H1 (cell line): ENCODE measurements around the gene DYNC1H1. TPM values are rescaled to one million over a fixed set of nuclear protein-coding genes. Genes with fewer than 3 reads are reported as not detected.

Experiments
- CTCF ChIA-PET: fragments of 300-600 bp; sonication (Branson Sonifier 250); formaldehyde crosslinking; loops from one replicate; lab custom pipeline; 2021; ENCODE audit not compliant: partially characterized antibody; lab: Charles Lee
- POLR2A ChIA-PET: fragments of 300-600 bp; sonication (Branson Sonifier 250); formaldehyde crosslinking; loops from one replicate; lab custom pipeline; 2021; ENCODE audit warnings: inconsistent platforms; ENCODE audit not compliant: partially characterized antibody; lab: Charles Lee
- DNase-seq, 2 experiments: peaks; one replicate each; pipeline versions ENCODE4 v3.0.0 to v3.0.0-alpha.2; 2010 to 2022; ENCODE audit warnings: low spot score in 2 of 2, low read depth in 1 of 2, mixed read lengths in 1 of 2
- FAIRE-seq: peaks from 2 replicates; lab custom pipeline; 2011; peaks lifted over from hg19 to GRCh38; lab: Jason Lieb, UNC
- H2AFZ ChIP-seq: 2 replicates; pipeline ENCODE4 v1.8.1; 2012; ENCODE audit warnings: low read length, inconsistent platforms
- H2AK5ac ChIP-seq: 2 replicates; pipeline ENCODE4 v1.6.1; 2013; ENCODE audit warnings: low read depth, low read length
- H2BK120ac ChIP-seq: replicated peaks from 2 replicates; pipeline ENCODE3; 2013; ENCODE audit warnings: low read depth, low read length, inconsistent platforms
- H2BK12ac ChIP-seq: 2 replicates; pipeline ENCODE4 v1.6.1; 2013; ENCODE audit warnings: low read depth, low read length
- H2BK15ac ChIP-seq: 2 replicates; pipeline ENCODE4 v1.6.1; 2013; ENCODE audit warnings: low read length
- H2BK20ac ChIP-seq: 2 replicates; pipeline ENCODE4 v1.6.1; 2013; ENCODE audit warnings: low read length
- H2BK5ac ChIP-seq: 2 replicates; pipeline ENCODE4 v1.6.1; 2013; ENCODE audit warnings: low read depth, low read length
- H3K14ac ChIP-seq: 2 replicates; pipeline ENCODE4 v1.6.1; 2013; ENCODE audit warnings: inconsistent platforms; ENCODE audit not compliant: insufficient read length
- H3K18ac ChIP-seq: 2 replicates; pipeline ENCODE4 v1.6.1; 2013; ENCODE audit warnings: low read length; ENCODE audit errors: extremely low read depth
- H3K23ac ChIP-seq: 2 replicates; pipeline ENCODE4 v1.6.1; 2013; ENCODE audit warnings: inconsistent platforms; ENCODE audit not compliant: insufficient read length
- H3K23me2 ChIP-seq: 2 replicates; pipeline ENCODE4 v1.6.1; 2013; ENCODE audit warnings: low read depth, low read length
- H3K27ac ChIP-seq: 2 replicates; pipeline ENCODE4 v1.6.1; 2011; ENCODE audit warnings: low read depth, low read length, inconsistent platforms
- H3K27me3 ChIP-seq, 4 experiments: replicated peaks in 1 of 4; 1 replicate in 1 of 4; 2 replicates in 3 of 4; pipeline versions ENCODE4 v1.6.1 to v1.8.1; 2011 to 2013; ENCODE audit warnings: low read length in 3 of 4, mild to moderate bottlenecking in 3 of 4, inconsistent platforms in 2 of 4, mixed read lengths in 2 of 4, moderate library complexity in 1 of 4; ENCODE audit not compliant: control insufficient read depth in 3 of 4, insufficient read depth in 3 of 4; ENCODE audit errors: extremely low read depth in 1 of 4
- H3K36me3 ChIP-seq, 4 experiments: 2 replicates each; pipeline versions ENCODE4 v1.6.1 to v1.8.1; 2011 to 2013; ENCODE audit warnings: mild to moderate bottlenecking in 4 of 4, low read length in 3 of 4, moderate library complexity in 2 of 4, control low read depth in 1 of 4, inconsistent platforms in 1 of 4; ENCODE audit not compliant: insufficient read depth in 4 of 4, control insufficient read depth in 2 of 4
- H3K4ac ChIP-seq: replicated peaks from 2 replicates; pipeline ENCODE3; 2013; ENCODE audit warnings: low read length, low read depth, mixed read lengths, inconsistent platforms; ENCODE audit not compliant: insufficient read length
- H3K4me1 ChIP-seq, 4 experiments: replicated peaks in 1 of 4; 1 replicate in 1 of 4; 2 replicates in 3 of 4; pipeline versions ENCODE4 v1.6.1 to v1.8.1; 2011 to 2013; ENCODE audit warnings: low read length in 3 of 4, inconsistent platforms in 2 of 4, mixed read lengths in 1 of 4; ENCODE audit not compliant: insufficient read depth in 4 of 4, control insufficient read depth in 3 of 4
- H3K4me2 ChIP-seq, 2 experiments: 2 replicates each; pipeline versions ENCODE4 v1.6.1 to v1.8.1; 2011 to 2013; ENCODE audit warnings: low read depth in 2 of 2, low read length in 2 of 2, control low read depth in 1 of 2, inconsistent platforms in 1 of 2, mild to moderate bottlenecking in 1 of 2; ENCODE audit not compliant: insufficient read depth in 1 of 2
- H3K4me3 ChIP-seq, 4 experiments: fragments of 200-600, 300-600 bp in 1 of 4; sonication (generic), shearing (Covaris generic), sonication (Bioruptor Twin) in 1 of 4; 2 replicates each; pipeline versions ENCODE4 v1.5.1 to v1.8.1; 2011 to 2016; ENCODE audit warnings: low read length in 4 of 4, low read depth in 3 of 4, control low read depth in 2 of 4, inconsistent platforms in 2 of 4, mild to moderate bottlenecking in 2 of 4, mixed read lengths in 1 of 4, moderate library complexity in 1 of 4; ENCODE audit not compliant: insufficient read depth in 2 of 4; ENCODE audit errors: extremely low read depth in 1 of 4
- H3K56ac ChIP-seq: replicated peaks from 2 replicates; pipeline ENCODE3; 2013; ENCODE audit warnings: low read depth, mild to moderate bottlenecking, mixed read lengths, low read length, inconsistent platforms; ENCODE audit not compliant: insufficient read length
- H3K79me1 ChIP-seq: 2 replicates; pipeline ENCODE4 v1.6.1; 2013; ENCODE audit warnings: low read depth, low read length, control low read depth
- H3K79me2 ChIP-seq, 2 experiments: 2 replicates each; pipeline versions ENCODE4 v1.6.1 to v1.8.1; 2012 to 2013; ENCODE audit warnings: low read length in 2 of 2, mild to moderate bottlenecking in 2 of 2, inconsistent platforms in 1 of 2; ENCODE audit not compliant: insufficient read depth in 2 of 2, control insufficient read depth in 1 of 2
- H3K9ac ChIP-seq, 4 experiments: replicated peaks in 1 of 4; 1 replicate in 1 of 4; 2 replicates in 3 of 4; pipeline versions ENCODE4 v1.6.1 to v1.8.1; 2011 to 2013; ENCODE audit warnings: low read depth in 3 of 4, low read length in 3 of 4, control low read depth in 2 of 4, mild to moderate bottlenecking in 2 of 4, moderate library complexity in 2 of 4, inconsistent platforms in 1 of 4; ENCODE audit errors: extremely low read depth in 1 of 4
- H3K9me3 ChIP-seq, 2 experiments: 2 replicates each; pipeline versions ENCODE4 v1.6.1 to v1.8.1; 2012 to 2013; ENCODE audit warnings: mild to moderate bottlenecking in 2 of 2, moderate library complexity in 2 of 2, control low read depth in 1 of 2, inconsistent platforms in 1 of 2, low read depth in 1 of 2, low read length in 1 of 2, mixed read lengths in 1 of 2; ENCODE audit not compliant: insufficient read depth in 2 of 2
- H4K20me1 ChIP-seq, 2 experiments: replicated peaks in 1 of 2; 2 replicates each; pipeline versions ENCODE3 to v1.8.1; 2011 to 2013; ENCODE audit warnings: inconsistent platforms in 2 of 2, low read length in 2 of 2, mild to moderate bottlenecking in 1 of 2; ENCODE audit not compliant: insufficient read depth in 2 of 2, control insufficient read depth in 1 of 2
- H4K5ac ChIP-seq: 2 replicates; pipeline ENCODE4 v1.6.1; 2013; ENCODE audit warnings: low read length, low read depth, mixed read lengths, inconsistent platforms; ENCODE audit not compliant: insufficient read length
- H4K8ac ChIP-seq: 2 replicates; pipeline ENCODE4 v1.8.0; 2013; ENCODE audit warnings: mild to moderate bottlenecking, moderate library complexity, low read length, inconsistent platforms; ENCODE audit not compliant: insufficient read depth; ENCODE audit errors: extremely low read depth
- H4K91ac ChIP-seq: replicated peaks from 2 replicates; pipeline ENCODE3; 2013; ENCODE audit warnings: low read length, mixed read lengths, inconsistent platforms; ENCODE audit not compliant: insufficient read length
- ASH2L ChIP-seq: fragments of 200-600, 300-600 bp; sonication (generic); IDR thresholded peaks from one replicate; pipeline ENCODE4 v1.7.1; 2017; ENCODE audit warnings: low read length
- BACH1 ChIP-seq: IDR thresholded peaks from 2 replicates; pipeline ENCODE4 v1.6.1; 2012; ENCODE audit warnings: low read length, improper control_type of control experiment
- CTCF ChIP-seq, 3 experiments: IDR thresholded peaks; 1 replicate in 2 of 3; 2 replicates in 1 of 3; pipeline versions ENCODE4 v1.5.1 to v1.6.1; 2011; ENCODE audit warnings: low read length in 3 of 3, mild to moderate bottlenecking in 3 of 3, inconsistent platforms in 2 of 3, low read depth in 1 of 3, moderate library complexity in 1 of 3; ENCODE audit not compliant: insufficient read depth in 1 of 3; ENCODE audit errors: control extremely low read depth in 1 of 3
- GABPA ChIP-seq: IDR thresholded peaks from 2 replicates; pipeline ENCODE4 v1.6.1; 2011; ENCODE audit warnings: mild to moderate bottlenecking, low read length, moderate library complexity, borderline replicate concordance; ENCODE audit not compliant: insufficient read depth
- KDM4A ChIP-seq: IDR thresholded peaks from one replicate; pipeline ENCODE4 v1.7.1; 2012; ENCODE audit warnings: low read depth, mild to moderate bottlenecking, moderate library complexity, low read length, inconsistent platforms; ENCODE audit not compliant: severe bottlenecking
- RNF2 ChIP-seq: fragments of 200-900, 300-1000 bp; sonication (generic); IDR thresholded peaks from 2 replicates; pipeline ENCODE4 v1.7.1; 2016; ENCODE audit warnings: borderline replicate concordance, low read depth, mild to moderate bottlenecking, antibody characterized with exemption, low read length; ENCODE audit not compliant: poor library complexity, severe bottlenecking; ENCODE audit errors: missing control alignments
- SP1 ChIP-seq: IDR thresholded peaks from 2 replicates; pipeline ENCODE4 v1.6.1; 2011; ENCODE audit warnings: low read depth, low read length
- SP2 ChIP-seq: IDR thresholded peaks from 2 replicates; pipeline ENCODE4 v1.6.1; 2012; ENCODE audit warnings: mild to moderate bottlenecking, low read length, inconsistent platforms
- YY1 ChIP-seq: IDR thresholded peaks from 2 replicates; pipeline ENCODE4 v1.6.1; 2011; ENCODE audit warnings: low read depth, mild to moderate bottlenecking, low read length
- WGBS, 2 experiments: shearing (Covaris generic) in 1 of 2; methylation state at CpG; one replicate each; pipeline versions ENCODE4 v1.1.6 to v1.1.7; 2013 to 2015; ENCODE audit warnings: low lambda C conversion rate in 2 of 2, mixed read lengths in 2 of 2, inconsistent platforms in 1 of 2, low coverage in 1 of 2, missing lambda C conversion rate in 1 of 2; ENCODE audit not compliant: insufficient replicate concordance in 2 of 2, insufficient coverage in 1 of 2, insufficient read length in 1 of 2; ENCODE audit errors: extremely low coverage in 1 of 2, missing lambda C conversion rate in 1 of 2; 5-methylcytosine and 5-hydroxymethylcytosine counted together
- polyA plus RNA-seq, 7 experiments: library from polyadenylated mRNA; depleted of rRNA in 3 of 7; stranded (reverse) in 5 of 7; unstranded in 2 of 7; fragments of >200 nt in 5 of 7; fragments of 200-250 nt in 2 of 7; gene quantifications; 1 replicate in 5 of 7; 2 replicates in 1 of 7; 4 replicates in 1 of 7; pipeline versions ENCODE4 v1.2.1 to v1.2.3, GENCODE V29; 2011 to 2013; ENCODE audit warnings: missing spikeins in 2 of 7, mixed read lengths in 2 of 7
- total RNA-seq: library from RNA; stranded (reverse); fragmentation: NEBNext Ultra II Directional; extraction: Animal tissue kit (Norgen Biotek cat#: 25700); gene quantifications from 2 replicates; pipeline ENCODE4 v1.2.1, GENCODE V29; 2021

The DYNC1H1 gene
- total and polyA plus RNA-seq, 2 of the 8 experiments (the other 6 are each of a cell fraction or from before 2014, with no cell fraction given): 238 to 387 TPM

GRCh38 chr14:101950516-101951215 is 13.7 kb upstream of the DYNC1H1 start:
- Histone ChIP-seq H4K20me1 (no peaks in the 10 kb centered on the region), H3K4me3 (no peak overlapping the region), H2BK20ac (no peak overlapping the region), H3K36me3 (no peaks in the 10 kb centered on the region), H2BK15ac (no peak overlapping the region), H3K18ac (no peak overlapping the region), H4K8ac (peak overlapping the region; percentile 31; the same call in 1 of the 2 replicates), H4K91ac (no peak overlapping the region), H2BK12ac (no peak overlapping the region), H3K27ac (no peak overlapping the region), H3K27me3 (peaks cover 8 to 14% (median 12%) of the 10 kb centered on the region in 4 experiments; a peak in 6 of 7 replicates), H3K4ac (no peak overlapping the region), H2BK5ac (no peak overlapping the region), H3K9ac (no peak overlapping the region; a peak in 1 of 7 replicates), H3K56ac (no peak overlapping the region), H3K23me2 (peaks cover 13% of the 10 kb centered on the region), H3K79me2 (peaks cover 0 to 6% of the 10 kb centered on the region in 2 experiments; a peak in 1 of 4 replicates), H4K5ac (no peak overlapping the region), H3K4me1 (peaks cover 0 to 9% (median 4%) of the 10 kb centered on the region in 4 experiments; a peak in 5 of 7 replicates), H3K14ac (no peak overlapping the region), H2AK5ac (no peak overlapping the region), H3K23ac (no peak overlapping the region), H3K4me2 (no peak overlapping the region), H3K9me3 (no peaks in the 10 kb centered on the region), H2AFZ (no peak overlapping the region), H2BK120ac (no peak overlapping the region), H3K79me1 (peaks cover 4% of the 10 kb centered on the region; the same call in 1 of the 2 replicates)
- FAIRE-seq (no peak), DNase-seq (no peak)
- ChIA-PET POLR2A (no interaction called here), CTCF (interaction anchor here (1.2 to 3.8 kb wide), 2 partner anchors 9 to 11 kb away, joined by 4 to 23 read pairs; no protein-coding TSS in a partner anchor)
- 84% methylated on average over 4 of the region's 4 CpGs; no CpG with 5 or more reads in 1 of the 2 experiments for WGBS, 2 experiments
- no peak for TF ChIP-seq CTCF (IDR thresholded peaks at IDR 0.05; ENCODE audit: control extremely low read depth in 1 of 3, insufficient read depth in 1 of 3, low read depth in 1 of 3, low read length in 3 of 3)
- TF ChIP-seq SP1: no peak
- no peak for TF ChIP-seq BACH1
- TF ChIP-seq SP2: no peak
- TF ChIP-seq GABPA: no peak
- TF ChIP-seq ASH2L: no peak
- no peak for TF ChIP-seq RNF2
- TF ChIP-seq YY1: no peak
- TF ChIP-seq KDM4A: no peak
